ENCODE measurements around the gene TTC19.

Gene TTC19

GRCh38 chr17:16036261-16036660 is 36.6 kb downstream of the TTC19 start:
- Histone ChIP-seq H3K4me1 (ENCODE audit: control insufficient read depth, insufficient read depth, low read length) (no peaks in the 10 kb centered on the region), H3K36me3 (ENCODE audit: control insufficient read depth in 2 of 2, insufficient read depth in 1 of 2, low read length in 2 of 2) (peaks cover 83 to 87% of the 10 kb centered on the region in 2 experiments), H3K4me3 (ENCODE audit: low read depth, low read length) (no peak overlapping the region), H3K27ac (ENCODE audit: extremely low read depth, low read depth, low read length) (no peak overlapping the region), H3K9me3 (ENCODE audit: control insufficient read depth, insufficient read depth, low read depth, low read length) (no peaks in the 10 kb centered on the region)
- TF ChIP-seq SETDB1 (IDR thresholded peaks at IDR 0.05; ENCODE audit: insufficient read length, low read length) (peak; percentile 50), MYNN (tag by site-specific recombination; IDR thresholded peaks at IDR 0.05; ENCODE audit: borderline replicate concordance) (peak; percentile 68), SP3 (tag by site-specific recombination; IDR thresholded peaks at IDR 0.05) (no peak), ZNF311 (tag by site-specific recombination; IDR thresholded peaks at IDR 0.05; ENCODE audit: borderline replicate concordance) (no peak), ZFP37 (tag by site-specific recombination; IDR thresholded peaks at IDR 0.05) (no peak)
- ChIA-PET POLR2A (no interaction called here), CTCF (no interaction called here)

- H3K27ac ChIP-seq (ENCODE audit: extremely low read depth, low read depth, low read length): 0 out of 2 replicates have a peak overlapping the region, but pooled peaks have one; percentile 30
- CTCF ChIA-PET: interaction anchor here (0.9 to 1.0 kb wide), 3 partner anchors 10 to 60 kb away, joined by 3 read pairs; no protein-coding TSS in a partner anchor
- POLR2A ChIA-PET: no interaction called here
Observed at GRCh38 chr17:16037636-16038035, 38.0 kb downstream of the TTC19 start.

More at GRCh38 chr17:16037636-16038035, 38.0 kb downstream of the TTC19 start:
- H3K9me3 ChIP-seq (ENCODE audit: control insufficient read depth, insufficient read depth, low read depth, low read length): no peaks in the 10 kb centered on the region
- peaks cover 83 to 88% of the 10 kb centered on the region in 2 experiments for H3K36me3 ChIP-seq (ENCODE audit: control insufficient read depth in 2 of 2, insufficient read depth in 1 of 2, low read length in 2 of 2)
- no peak overlapping the region for H3K4me3 ChIP-seq (ENCODE audit: low read depth, low read length)
- no peaks in the 10 kb centered on the region for H3K4me1 ChIP-seq (ENCODE audit: control insufficient read depth, insufficient read depth, low read length)
- no peak for TF ChIP-seq REST (tag by site-specific recombination; IDR thresholded peaks at IDR 0.05)
- TF ChIP-seq WT1 (tag by site-specific recombination; IDR thresholded peaks at IDR 0.05): no peak
- TF ChIP-seq PRDM6 (tag by site-specific recombination; IDR thresholded peaks at IDR 0.05): no peak
- no peak for TF ChIP-seq REPIN1 (tag by site-specific recombination; IDR thresholded peaks at IDR 0.05; ENCODE audit: low read depth)
- no peak for TF ChIP-seq KLF16 (tag by site-specific recombination; IDR thresholded peaks at IDR 0.05)
- no peak for TF ChIP-seq ZNF555 (tag by site-specific recombination; conservative IDR thresholded peaks at IDR 0.05)
- TF ChIP-seq ZNF121 (tag by site-specific recombination; IDR thresholded peaks at IDR 0.05): no peak
- no peak for TF ChIP-seq ZNF202 (tag by site-specific recombination; IDR thresholded peaks at IDR 0.05; ENCODE audit: borderline replicate concordance)
- no peak for TF ChIP-seq ZNF843 (tag by site-specific recombination; IDR thresholded peaks at IDR 0.05)
- no peak for TF ChIP-seq CTCF (tag by site-specific recombination; IDR thresholded peaks at IDR 0.05)
- no peak for TF ChIP-seq ZNF341 (tag by site-specific recombination; IDR thresholded peaks at IDR 0.05; ENCODE audit: low read depth)
- TF ChIP-seq GLIS1 (tag by site-specific recombination; IDR thresholded peaks at IDR 0.05): no peak
- TF ChIP-seq ZNF280D (tag by site-specific recombination; IDR thresholded peaks at IDR 0.05): no peak
- no peak for TF ChIP-seq ZNF514 (tag by site-specific recombination; IDR thresholded peaks at IDR 0.05)
- no peak for TF ChIP-seq ZNF747 (tag by site-specific recombination; IDR thresholded peaks at IDR 0.05)
- no peak for TF ChIP-seq GLIS2 (tag by site-specific recombination; IDR thresholded peaks at IDR 0.05)
- no peak for TF ChIP-seq EGR2 (tag by site-specific recombination; IDR thresholded peaks at IDR 0.05; ENCODE audit: low read depth)
- TF ChIP-seq ZSCAN16 (tag by site-specific recombination; IDR thresholded peaks at IDR 0.05): no peak
